VCaP (cell line): ENCODE measurements around the gene ADARB2.

Experiments used
- H3K27ac ChIP-seq: fragments of 450-650 bp; 2 replicates; pipeline ENCODE4 v1.5.1; 2017
- TF ChIP-seq, protein P1 (sequence below): fragments of 450-650 bp; conservative IDR thresholded peaks from 2 replicates; pipeline ENCODE4 v1.5.1; 2017; ENCODE audit warnings: mild to moderate bottlenecking, moderate library complexity

The ADARB2 gene

DNA sequence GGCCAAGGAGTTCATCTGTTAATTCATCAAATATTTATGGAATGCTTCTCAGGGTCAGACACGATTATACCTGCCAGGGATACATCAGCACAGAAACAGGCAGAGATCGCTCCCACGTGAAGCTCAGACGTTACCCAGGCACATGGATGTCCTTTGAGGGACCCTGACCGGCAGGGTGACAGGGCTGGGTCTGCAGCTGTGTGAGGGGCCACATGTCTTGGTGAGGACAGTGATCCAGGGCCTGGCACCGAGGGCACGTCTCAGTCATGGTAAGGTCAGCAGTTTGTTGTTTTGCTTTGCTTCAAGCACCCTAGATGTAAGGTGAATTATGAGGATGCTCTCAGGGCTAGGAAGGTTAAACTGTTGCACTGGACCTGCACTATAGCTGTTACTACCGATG lies 453.2 kb downstream of the ADARB2 start:
- no peak overlapping the region for H3K27ac ChIP-seq
- TF ChIP-seq, protein P1, sequence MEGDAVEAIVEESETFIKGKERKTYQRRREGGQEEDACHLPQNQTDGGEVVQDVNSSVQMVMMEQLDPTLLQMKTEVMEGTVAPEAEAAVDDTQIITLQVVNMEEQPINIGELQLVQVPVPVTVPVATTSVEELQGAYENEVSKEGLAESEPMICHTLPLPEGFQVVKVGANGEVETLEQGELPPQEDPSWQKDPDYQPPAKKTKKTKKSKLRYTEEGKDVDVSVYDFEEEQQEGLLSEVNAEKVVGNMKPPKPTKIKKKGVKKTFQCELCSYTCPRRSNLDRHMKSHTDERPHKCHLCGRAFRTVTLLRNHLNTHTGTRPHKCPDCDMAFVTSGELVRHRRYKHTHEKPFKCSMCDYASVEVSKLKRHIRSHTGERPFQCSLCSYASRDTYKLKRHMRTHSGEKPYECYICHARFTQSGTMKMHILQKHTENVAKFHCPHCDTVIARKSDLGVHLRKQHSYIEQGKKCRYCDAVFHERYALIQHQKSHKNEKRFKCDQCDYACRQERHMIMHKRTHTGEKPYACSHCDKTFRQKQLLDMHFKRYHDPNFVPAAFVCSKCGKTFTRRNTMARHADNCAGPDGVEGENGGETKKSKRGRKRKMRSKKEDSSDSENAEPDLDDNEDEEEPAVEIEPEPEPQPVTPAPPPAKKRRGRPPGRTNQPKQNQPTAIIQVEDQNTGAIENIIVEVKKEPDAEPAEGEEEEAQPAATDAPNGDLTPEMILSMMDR: no peak

DNA sequence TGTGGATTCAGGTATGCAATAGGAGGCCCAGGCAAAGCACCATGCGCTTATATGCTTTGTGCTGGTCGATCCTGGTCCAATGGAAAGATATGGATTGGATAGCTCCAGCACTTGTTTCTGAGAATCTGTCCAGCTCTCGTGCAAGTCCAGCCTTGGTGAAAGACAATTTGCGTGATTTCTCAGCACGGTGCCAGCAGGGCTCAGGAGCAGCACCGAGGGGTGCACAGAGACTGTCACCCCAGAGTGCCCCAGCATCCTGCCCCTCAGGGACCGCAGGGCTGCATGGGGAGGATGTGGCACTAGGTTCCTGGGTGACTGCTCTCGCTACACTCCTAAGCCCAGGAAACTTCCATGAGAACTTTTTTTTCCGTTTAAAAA lies 455.9 kb downstream of the ADARB2 start:
- TF ChIP-seq, protein P1: no peak
- H3K27ac ChIP-seq: no peak overlapping the region

DNA sequence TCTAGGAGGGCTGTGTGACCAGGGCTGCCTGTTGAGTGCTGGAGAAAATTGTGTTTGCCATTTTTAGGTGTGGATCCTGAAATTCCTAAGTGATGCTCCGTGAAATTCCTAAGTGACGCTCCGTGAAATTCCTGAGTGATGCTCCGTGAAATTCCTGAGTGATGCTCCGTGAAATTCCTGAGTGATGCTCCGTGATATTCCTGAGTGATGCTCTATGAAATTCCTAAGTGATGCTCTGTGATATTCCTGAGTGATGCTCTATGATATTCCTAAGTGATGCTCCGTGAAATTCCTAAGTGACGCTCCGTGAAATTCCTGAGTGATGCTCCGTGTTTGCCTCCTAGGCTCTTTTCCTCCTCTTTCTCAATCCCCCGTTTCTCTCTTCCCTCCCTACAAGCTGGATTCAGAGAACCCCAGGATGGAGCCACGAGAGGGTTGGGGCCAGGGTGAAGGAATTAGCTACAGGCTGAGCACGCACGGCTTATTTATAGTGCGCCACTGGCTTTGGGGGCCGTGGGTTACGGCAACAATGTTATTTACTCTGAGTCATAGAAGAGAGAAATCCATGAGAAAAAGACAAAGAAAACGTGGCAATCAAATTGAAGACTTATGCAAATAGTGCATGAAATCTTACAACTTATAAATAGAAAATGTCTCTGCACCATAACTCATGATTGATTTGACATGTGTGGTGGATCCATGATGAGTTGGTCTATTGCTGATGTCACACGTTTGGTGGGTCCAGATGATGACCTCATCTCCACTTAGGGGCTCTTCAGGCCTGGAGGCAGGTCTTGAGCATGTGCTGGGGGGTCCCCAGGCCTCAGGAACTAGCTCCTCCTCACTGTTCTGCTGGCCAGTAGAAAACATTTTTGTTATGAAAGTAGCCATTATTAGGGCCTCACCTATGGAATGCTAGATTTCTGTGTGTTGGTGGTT lies 456.6 kb downstream of the ADARB2 start:
- TF ChIP-seq, protein P1: no peak
- no peak overlapping the region for H3K27ac ChIP-seq

DNA sequence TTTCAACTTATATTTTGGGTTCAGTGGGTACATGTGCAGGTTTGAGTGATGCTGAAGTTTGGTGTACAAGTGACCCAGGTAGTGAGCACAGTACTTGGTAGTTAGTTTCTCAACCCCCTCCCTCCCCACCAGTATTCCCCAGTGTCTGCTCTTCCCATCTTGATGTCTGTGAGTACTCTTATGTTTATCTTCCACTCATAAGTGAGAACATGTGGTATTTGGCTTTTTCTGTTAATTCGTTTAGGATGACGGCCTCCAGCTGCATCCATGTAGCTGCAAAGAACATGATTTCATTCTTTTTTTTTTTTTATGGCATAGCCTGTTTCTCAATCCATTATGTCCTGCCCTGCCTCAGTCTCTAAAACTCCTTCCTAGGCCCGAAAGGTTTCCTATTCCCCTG lies 459.0 kb downstream of the ADARB2 start:
- no peak overlapping the region for H3K27ac ChIP-seq
- TF ChIP-seq, protein P1: no peak

DNA sequence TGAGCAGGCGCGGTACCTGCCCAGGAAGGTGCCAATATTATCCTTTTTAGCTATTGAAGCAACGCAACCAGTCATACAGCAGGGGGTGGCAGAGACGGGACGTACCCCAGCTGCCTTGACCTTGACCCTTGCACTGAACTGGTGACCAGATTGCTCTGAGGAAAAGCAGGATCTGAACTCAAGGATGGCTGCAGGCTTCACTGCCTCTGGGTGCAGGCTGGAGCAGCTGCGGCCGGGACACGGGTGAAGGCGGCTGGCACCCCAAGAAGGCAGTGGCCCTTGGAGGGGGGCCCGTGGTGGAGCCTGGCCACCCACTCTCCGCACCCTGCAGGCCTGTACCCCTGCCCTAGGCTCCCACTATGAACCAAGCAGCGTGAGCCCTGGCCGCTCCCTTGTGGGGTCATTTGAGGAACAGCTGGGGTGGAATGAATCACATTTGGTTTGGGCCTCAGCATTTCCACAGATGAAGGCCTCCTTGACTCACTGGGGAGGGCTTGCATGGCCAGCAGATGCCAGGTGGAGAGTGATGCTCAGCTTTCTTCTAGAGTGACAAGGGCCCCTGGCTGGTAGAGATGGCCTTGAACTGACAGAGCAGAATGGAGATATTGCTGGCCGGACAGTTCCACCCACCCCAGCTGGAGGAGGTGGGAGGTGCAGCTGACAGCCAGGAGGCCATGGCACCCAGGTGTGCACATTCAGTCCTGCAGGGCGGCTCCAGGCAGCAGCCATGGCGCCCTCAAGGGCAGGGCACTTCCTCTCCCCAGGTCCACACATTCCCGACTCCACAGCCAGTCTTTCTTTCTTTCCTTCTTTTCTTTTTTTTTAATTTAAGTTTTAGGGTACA lies 462.4 kb downstream of the ADARB2 start:
- TF ChIP-seq, protein P1: no peak
- no peak overlapping the region for H3K27ac ChIP-seq

DNA sequence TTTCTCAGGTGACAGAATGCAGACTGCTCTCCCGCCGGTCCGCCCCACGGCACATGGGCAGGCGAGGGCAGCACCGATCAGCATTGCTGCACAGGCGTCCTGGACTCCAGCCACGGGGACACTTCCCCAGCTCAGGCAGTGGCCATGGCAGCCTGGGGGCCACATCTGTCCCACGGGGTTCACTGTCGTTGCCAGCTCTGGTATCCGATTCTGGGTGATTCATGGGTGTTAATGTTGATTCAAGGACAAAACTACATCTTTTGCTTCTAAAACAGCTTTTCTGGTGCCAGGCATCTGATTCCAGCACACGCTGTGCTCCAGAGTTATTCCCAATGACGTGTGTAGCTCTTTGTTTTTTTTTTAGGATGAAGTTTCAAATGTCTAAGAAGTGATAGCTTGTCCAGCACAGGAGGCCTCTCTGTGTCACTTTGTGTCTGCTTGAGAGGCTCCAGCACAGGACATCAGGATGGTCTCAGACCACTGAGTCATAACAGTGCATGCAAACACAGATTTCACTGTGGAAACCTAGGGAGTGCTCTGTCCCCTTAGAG lies 463.1 kb downstream of the ADARB2 start:
- TF ChIP-seq, protein P1: no peak
- H3K27ac ChIP-seq: no peak overlapping the region
